HG03064 (cell line): ENCODE data around the gene THOC6.
"Not testable (repeated sequence)": the region's sequence is repeated elsewhere in the genome, so short reads cannot be mapped to it uniquely, and the experiment has no call there.

Experiments
- ATAC-seq: cut with Tn5 transposase; IDR thresholded peaks from one replicate; pipeline ENCODE4 v1.9.1; 2021; ENCODE audit warnings: low read depth; ENCODE audit not compliant: unreplicated experiment

THOC6 gene

GRCh38 chr16:3066440-3066748 lies 42.6 kb downstream of the THOC6 start:
- no peak for ATAC-seq

GRCh38 chr16:3068487-3068886 lies 44.7 kb downstream of the THOC6 start:
- no peak for ATAC-seq

GRCh38 chr16:3069146-3069545 lies 45.3 kb downstream of the THOC6 start:
- not testable (repeated sequence) for ATAC-seq

- no peak for ATAC-seq
These were observed 46.8 kb downstream of the THOC6 start for GRCh38 chr16:3070608-3071111.

DNA sequence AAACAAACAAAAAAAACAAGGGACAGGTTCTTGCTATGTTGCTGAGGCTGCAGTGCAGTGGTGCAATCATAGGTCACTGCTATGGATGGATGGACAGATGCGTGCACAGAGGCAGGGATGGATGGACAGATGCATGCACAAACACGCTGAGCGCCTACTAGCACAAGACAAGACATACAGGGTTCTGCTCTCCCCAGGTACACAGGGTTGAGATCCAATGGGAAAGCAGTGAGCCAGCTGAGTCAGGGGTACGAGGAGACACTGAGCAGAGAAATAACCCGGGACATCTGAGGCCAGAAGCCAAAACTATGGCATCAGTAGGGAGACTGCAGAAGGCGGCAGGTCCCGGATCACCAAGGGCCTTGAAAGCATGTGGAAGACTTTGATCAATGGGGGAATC lies 47.8 kb downstream of the THOC6 start:
- ATAC-seq: no peak

GRCh38 chr16:3072148-3072547 lies 48.3 kb downstream of the THOC6 start:
- ATAC-seq: not testable (repeated sequence)

- not testable (repeated sequence) for ATAC-seq
These were observed 48.9 kb downstream of the THOC6 start for GRCh38 chr16:3072576-3073263.

DNA sequence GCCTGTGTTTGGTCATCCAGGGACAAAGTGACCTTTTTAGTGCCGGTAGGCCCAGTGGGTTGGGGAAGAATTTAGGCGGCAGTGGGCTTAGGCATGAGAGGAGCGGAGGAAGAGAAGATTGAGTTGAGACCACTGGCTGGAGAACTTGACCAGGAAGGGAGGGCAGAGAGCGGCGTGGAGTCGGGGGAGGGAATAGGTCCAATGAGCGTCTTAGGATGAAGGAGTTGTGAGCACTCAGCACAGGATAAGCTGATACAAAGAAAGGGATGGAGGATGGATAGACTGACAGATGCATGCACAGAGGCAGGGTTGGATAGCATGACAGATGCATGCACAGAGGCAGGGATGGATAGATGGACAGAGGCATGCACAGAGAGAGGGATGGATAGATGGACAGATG lies 49.6 kb downstream of the THOC6 start:
- no peak for ATAC-seq

GRCh38 chr16:3074860-3075522 lies 51.2 kb downstream of the THOC6 start:
- peak; percentile 55 for ATAC-seq

DNA sequence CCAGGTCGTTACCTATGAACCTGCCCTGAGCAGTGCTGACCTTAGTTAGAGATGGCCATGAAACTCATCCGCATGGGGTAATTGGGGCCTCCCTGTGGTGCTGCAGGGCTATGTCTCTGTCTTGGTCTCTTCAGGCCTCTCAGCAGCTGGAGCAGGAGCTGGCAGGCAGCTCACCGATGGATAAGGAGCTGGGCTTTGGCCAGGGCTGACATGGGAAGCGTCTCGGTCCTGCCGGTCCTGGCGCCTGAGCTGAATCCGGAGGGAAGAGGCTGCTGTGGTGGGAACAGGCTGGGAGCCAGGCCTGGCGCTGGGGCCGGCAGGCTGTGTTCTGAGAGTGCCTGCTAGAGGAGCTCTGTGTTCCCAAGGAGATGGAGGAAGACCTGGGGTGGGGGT lies 51.7 kb downstream of the THOC6 start:
- ATAC-seq: no peak

- ATAC-seq: not testable (repeated sequence)
These were observed 52.1 kb downstream of the THOC6 start for GRCh38 chr16:3075946-3076345.

DNA sequence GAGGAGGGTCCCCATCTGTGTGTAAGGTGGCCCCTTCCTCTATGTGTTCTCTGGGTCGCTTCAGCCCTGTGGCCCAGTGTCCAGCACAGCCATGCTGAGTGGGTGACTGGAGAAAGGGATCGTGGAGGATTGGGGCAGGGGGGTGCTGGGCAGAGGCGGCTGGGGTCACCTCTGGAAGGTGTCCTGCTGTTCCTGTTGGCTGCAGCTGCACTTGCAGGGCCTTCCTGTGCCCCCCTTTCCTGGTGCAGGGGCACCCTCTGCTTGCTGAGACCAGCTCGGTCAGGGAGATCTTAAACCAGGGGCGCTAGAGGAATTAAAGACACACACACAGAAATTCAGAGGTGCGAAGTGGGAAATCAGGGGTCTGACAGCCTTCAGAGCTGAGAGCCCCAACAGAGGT lies 52.7 kb downstream of the THOC6 start:
- no peak for ATAC-seq
